Breast epithelium (tissue), 3 donors: Measurements from ENCODE around the gene SRRT.

Source experiments
- POLR2AphosphoS5 ChIP-seq, 3 donors: sonication (generic); formaldehyde crosslinking; IDR thresholded peaks; one replicate each; pipeline ENCODE4 v1.6.1; 2017; ENCODE audit warnings: antibody characterized with exemption in 3 of 3
- TF ChIP-seq, protein P1 (sequence below), 3 donors: fragments of 450-650 bp; IDR thresholded peaks; one replicate each; pipeline ENCODE4 v1.5.1; 2016 to 2017; ENCODE audit warnings: antibody characterized with exemption in 3 of 3, mild to moderate bottlenecking in 3 of 3, moderate library complexity in 3 of 3

DNA sequence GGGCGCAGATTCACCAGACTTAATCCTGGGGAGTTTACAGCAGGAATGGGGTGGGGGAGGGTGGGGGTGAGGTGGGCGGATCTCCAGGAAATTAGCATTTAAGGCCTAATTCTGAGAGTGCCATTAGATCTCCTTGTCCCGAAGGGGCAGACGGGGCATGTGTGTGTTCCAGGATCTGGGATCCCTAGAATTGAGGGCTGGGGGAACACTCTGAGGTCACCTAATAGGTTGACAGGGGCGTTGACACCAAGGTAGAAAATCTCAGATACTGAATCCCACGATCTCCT lies 38.1 kb upstream of the SRRT start:
- TF ChIP-seq, protein P1, sequence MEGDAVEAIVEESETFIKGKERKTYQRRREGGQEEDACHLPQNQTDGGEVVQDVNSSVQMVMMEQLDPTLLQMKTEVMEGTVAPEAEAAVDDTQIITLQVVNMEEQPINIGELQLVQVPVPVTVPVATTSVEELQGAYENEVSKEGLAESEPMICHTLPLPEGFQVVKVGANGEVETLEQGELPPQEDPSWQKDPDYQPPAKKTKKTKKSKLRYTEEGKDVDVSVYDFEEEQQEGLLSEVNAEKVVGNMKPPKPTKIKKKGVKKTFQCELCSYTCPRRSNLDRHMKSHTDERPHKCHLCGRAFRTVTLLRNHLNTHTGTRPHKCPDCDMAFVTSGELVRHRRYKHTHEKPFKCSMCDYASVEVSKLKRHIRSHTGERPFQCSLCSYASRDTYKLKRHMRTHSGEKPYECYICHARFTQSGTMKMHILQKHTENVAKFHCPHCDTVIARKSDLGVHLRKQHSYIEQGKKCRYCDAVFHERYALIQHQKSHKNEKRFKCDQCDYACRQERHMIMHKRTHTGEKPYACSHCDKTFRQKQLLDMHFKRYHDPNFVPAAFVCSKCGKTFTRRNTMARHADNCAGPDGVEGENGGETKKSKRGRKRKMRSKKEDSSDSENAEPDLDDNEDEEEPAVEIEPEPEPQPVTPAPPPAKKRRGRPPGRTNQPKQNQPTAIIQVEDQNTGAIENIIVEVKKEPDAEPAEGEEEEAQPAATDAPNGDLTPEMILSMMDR (IDR thresholded peaks at IDR 0.05): no peak
- TF ChIP-seq POLR2AphosphoS5 (IDR thresholded peaks at IDR 0.05): no peak
